ENCODE measurements around the gene PLEK. TPM values are rescaled to one million over a fixed set of nuclear protein-coding genes. Genes with fewer than 3 reads are reported as not detected.

PLEK gene
- total RNA-seq, 1 experiment from 2014 or later, result 0.13 TPM

DNA sequence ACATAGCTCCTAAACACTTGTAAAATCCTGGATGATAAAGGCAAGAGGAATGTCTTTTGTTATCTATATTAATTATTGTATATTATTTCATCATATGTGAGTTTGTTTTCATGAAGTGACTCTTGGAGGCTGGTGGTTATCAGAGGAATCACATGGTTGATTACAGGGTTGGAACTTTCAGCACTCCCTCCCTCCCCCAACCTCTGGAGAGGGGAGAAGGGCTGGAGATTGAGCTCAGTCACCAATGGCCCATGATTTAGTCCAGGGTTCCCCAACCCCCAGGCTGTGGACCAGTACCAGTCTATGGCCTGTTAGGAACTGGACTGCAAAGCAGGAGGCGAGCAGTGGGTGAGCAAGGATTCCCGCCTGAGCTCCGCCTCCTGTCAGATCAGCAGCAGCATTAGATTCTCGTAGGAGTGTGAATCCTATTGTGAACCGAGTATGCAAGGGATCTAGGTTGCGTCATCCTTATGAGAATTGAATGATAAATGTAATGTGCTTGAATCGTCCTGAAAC is 64.3 kb downstream of the PLEK start:
- TF ChIP-seq, protein P1, sequence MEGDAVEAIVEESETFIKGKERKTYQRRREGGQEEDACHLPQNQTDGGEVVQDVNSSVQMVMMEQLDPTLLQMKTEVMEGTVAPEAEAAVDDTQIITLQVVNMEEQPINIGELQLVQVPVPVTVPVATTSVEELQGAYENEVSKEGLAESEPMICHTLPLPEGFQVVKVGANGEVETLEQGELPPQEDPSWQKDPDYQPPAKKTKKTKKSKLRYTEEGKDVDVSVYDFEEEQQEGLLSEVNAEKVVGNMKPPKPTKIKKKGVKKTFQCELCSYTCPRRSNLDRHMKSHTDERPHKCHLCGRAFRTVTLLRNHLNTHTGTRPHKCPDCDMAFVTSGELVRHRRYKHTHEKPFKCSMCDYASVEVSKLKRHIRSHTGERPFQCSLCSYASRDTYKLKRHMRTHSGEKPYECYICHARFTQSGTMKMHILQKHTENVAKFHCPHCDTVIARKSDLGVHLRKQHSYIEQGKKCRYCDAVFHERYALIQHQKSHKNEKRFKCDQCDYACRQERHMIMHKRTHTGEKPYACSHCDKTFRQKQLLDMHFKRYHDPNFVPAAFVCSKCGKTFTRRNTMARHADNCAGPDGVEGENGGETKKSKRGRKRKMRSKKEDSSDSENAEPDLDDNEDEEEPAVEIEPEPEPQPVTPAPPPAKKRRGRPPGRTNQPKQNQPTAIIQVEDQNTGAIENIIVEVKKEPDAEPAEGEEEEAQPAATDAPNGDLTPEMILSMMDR (IDR thresholded peaks at IDR 0.05), result no peak
- no peak for TF ChIP-seq SIN3A (IDR thresholded peaks at IDR 0.05; ENCODE audit: borderline replicate concordance, insufficient read depth, low read depth, low read length)
- no peak for TF ChIP-seq POLR2AphosphoS5 (IDR thresholded peaks at IDR 0.05; ENCODE audit: low read depth, low read length)
- TF ChIP-seq TCF7L2 (IDR thresholded peaks at IDR 0.05; ENCODE audit: low read depth, low read length), result no peak
- TF ChIP-seq, protein P2, sequence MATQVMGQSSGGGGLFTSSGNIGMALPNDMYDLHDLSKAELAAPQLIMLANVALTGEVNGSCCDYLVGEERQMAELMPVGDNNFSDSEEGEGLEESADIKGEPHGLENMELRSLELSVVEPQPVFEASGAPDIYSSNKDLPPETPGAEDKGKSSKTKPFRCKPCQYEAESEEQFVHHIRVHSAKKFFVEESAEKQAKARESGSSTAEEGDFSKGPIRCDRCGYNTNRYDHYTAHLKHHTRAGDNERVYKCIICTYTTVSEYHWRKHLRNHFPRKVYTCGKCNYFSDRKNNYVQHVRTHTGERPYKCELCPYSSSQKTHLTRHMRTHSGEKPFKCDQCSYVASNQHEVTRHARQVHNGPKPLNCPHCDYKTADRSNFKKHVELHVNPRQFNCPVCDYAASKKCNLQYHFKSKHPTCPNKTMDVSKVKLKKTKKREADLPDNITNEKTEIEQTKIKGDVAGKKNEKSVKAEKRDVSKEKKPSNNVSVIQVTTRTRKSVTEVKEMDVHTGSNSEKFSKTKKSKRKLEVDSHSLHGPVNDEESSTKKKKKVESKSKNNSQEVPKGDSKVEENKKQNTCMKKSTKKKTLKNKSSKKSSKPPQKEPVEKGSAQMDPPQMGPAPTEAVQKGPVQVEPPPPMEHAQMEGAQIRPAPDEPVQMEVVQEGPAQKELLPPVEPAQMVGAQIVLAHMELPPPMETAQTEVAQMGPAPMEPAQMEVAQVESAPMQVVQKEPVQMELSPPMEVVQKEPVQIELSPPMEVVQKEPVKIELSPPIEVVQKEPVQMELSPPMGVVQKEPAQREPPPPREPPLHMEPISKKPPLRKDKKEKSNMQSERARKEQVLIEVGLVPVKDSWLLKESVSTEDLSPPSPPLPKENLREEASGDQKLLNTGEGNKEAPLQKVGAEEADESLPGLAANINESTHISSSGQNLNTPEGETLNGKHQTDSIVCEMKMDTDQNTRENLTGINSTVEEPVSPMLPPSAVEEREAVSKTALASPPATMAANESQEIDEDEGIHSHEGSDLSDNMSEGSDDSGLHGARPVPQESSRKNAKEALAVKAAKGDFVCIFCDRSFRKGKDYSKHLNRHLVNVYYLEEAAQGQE (IDR thresholded peaks at IDR 0.05; ENCODE audit: insufficient read depth in 1 of 2, low read depth in 2 of 2, low read length in 1 of 2), result no peak
- H3K36me3 ChIP-seq (ENCODE audit: control insufficient read depth, insufficient read depth, low read length), result no peaks in the 10 kb centered on the region
- in situ Hi-C loops (cut with HindIII; ENCODE audit: low pct_unique_long_range_greater_than_20kb, low sequenced_read_pairs), result no loop called here
- intact Hi-C loops (cut with micrococcal nuclease; ENCODE audit: unreplicated experiment), result no loop called here
- H3K9me3 ChIP-seq (ENCODE audit: control insufficient read depth, insufficient read depth, low read depth, low read length), result no peaks in the 10 kb centered on the region
- CTCF ChIA-PET, result no interaction called here
- H3K27me3 ChIP-seq (ENCODE audit: control insufficient read depth, insufficient read depth, low read length), result no peaks in the 10 kb centered on the region; the same call in 1 of the 2 replicates
- BruUV-seq (replicated peaks), result no TSS peak
- H3K4me1 ChIP-seq (ENCODE audit: control insufficient read depth, insufficient read depth, low read length), result no peaks in the 10 kb centered on the region
- no peak overlapping the region for H3K27ac ChIP-seq (ENCODE audit: low read length)
- DNase-seq (ENCODE audit: low read depth, low spot score) (no peak), ATAC-seq (no peak)
- POLR2A ChIA-PET, result no interaction called here
- no peak overlapping the region for H3K4me3 ChIP-seq (ENCODE audit: low read depth in 2 of 2, low read length in 2 of 2)

DNA sequence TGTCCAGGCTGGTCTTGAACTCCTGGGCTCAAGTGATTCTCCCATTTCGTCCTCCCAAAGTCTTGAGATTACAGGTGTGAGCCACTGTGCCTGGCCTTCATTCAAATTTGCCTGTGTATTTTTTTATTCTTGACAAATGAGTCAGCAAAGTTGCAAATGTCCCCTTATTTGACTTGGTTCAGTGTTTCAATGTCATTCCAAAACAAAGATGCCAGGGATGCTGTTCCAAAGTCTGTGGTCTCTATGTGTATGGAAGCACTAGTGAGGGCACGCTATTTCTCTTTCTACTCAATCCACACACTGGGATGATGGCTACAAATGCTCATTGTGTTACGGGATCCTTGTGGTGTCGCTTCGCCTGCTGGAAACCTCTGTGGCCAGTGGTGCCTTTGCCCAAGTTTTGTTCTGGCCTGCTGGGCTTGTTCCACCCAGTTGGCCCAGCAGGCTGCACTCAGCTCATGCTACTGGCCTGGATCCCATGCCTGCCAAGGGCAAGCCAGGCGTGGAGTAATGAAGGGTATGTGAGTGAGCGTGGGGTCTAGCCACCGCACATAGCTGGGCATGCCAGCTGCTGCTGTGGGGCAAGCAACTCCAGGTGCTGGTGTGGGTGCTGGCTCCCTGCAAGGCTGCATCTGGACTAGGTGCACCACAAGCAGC is 66.4 kb downstream of the PLEK start:
- ATAC-seq, result no peak
- Histone ChIP-seq H3K4me1 (ENCODE audit: control insufficient read depth, insufficient read depth, low read length) (no peaks in the 10 kb centered on the region), H3K27ac (ENCODE audit: low read length) (no peak overlapping the region), H3K4me3 (ENCODE audit: low read depth in 2 of 2, low read length in 2 of 2) (no peak overlapping the region), H3K36me3 (ENCODE audit: control insufficient read depth, insufficient read depth, low read length) (no peaks in the 10 kb centered on the region), H3K27me3 (ENCODE audit: control insufficient read depth, insufficient read depth, low read length) (no peaks in the 10 kb centered on the region; the same call in 1 of the 2 replicates), H3K9me3 (ENCODE audit: control insufficient read depth, insufficient read depth, low read depth, low read length) (no peaks in the 10 kb centered on the region)
- POLR2A ChIA-PET, result no interaction called here
- TF ChIP-seq, protein P1 (IDR thresholded peaks at IDR 0.05), result no peak
- TF ChIP-seq SIN3A (IDR thresholded peaks at IDR 0.05; ENCODE audit: borderline replicate concordance, insufficient read depth, low read depth, low read length) (no peak), POLR2AphosphoS5 (IDR thresholded peaks at IDR 0.05; ENCODE audit: low read depth, low read length) (no peak), TCF7L2 (IDR thresholded peaks at IDR 0.05; ENCODE audit: low read depth, low read length) (no peak)
- TF ChIP-seq, protein P2 (IDR thresholded peaks at IDR 0.05; ENCODE audit: insufficient read depth in 1 of 2, low read depth in 2 of 2, low read length in 1 of 2), result no peak
- in situ Hi-C loops (cut with HindIII; ENCODE audit: low pct_unique_long_range_greater_than_20kb, low sequenced_read_pairs) (no loop called here), intact Hi-C loops (cut with micrococcal nuclease; ENCODE audit: unreplicated experiment) (no loop called here)
- no peak for DNase-seq (ENCODE audit: low read depth, low spot score)
- BruUV-seq (replicated peaks), result no TSS peak
- CTCF ChIA-PET, result interaction anchor here (0.6 kb wide), 1 partner anchor 13 kb away, joined by 3 read pairs; no protein-coding TSS in a partner anchor
